K562 (cell line): ENCODE results near the gene RBMS1. TPM values are rescaled to one million over a fixed set of nuclear protein-coding genes. Genes with fewer than 3 reads are reported as not detected.
"Not testable (repeated sequence)": the region's sequence is repeated elsewhere in the genome, so short reads cannot be mapped to it uniquely, and the experiment has no call there.

Experiments
- ATAC-seq: fragments of 200-7000 bp; cut with Tn5 transposase; 3 replicates; pipeline ENCODE4 v1.9.1; 2020; ENCODE audit warnings: moderate library complexity
- BruUV-seq: library from RNA; stranded (reverse); fragments of 400-500 nt; replicated peaks from 2 replicates; lab custom pipeline; 2021; lab: Mats Ljungman, UMichigan
- CTCF ChIA-PET: fragments of 300-600 bp; formaldehyde crosslinking; extraction: SDS; loops from one replicate; lab custom pipeline; 2021; ENCODE audit warnings: low intra/inter-chr PET ratio; lab: Yijun Ruan, JAX
- POLR2A ChIA-PET: fragments of 300-600, 350-650 bp; sonication (Branson Sonifier 250); formaldehyde crosslinking; extraction: SDS; loops from one replicate; lab custom pipeline; 2021; ENCODE audit warnings: antibody characterized with exemption, inconsistent platforms; lab: Yijun Ruan, JAX
- DNase-seq, 4 experiments: peaks; one replicate each; pipeline versions ENCODE4 v3.0.0 to v3.0.0-alpha.2; 2011 to 2018; ENCODE audit warnings: low spot score in 3 of 4, mixed read lengths in 3 of 4; ENCODE audit errors: extremely low read depth in 1 of 4
- FAIRE-seq: peaks from 2 replicates; lab custom pipeline; 2011; peaks lifted over from hg19 to GRCh38; lab: Jason Lieb, UNC
- H2AFZ ChIP-seq: 2 replicates; pipeline ENCODE4 v1.6.0; 2011; ENCODE audit warnings: low read depth, low read length, control low read depth, inconsistent platforms
- H3K27ac ChIP-seq: fragments of 200-600 bp; 3 replicates; pipeline ENCODE4 v1.8.0; 2011; ENCODE audit warnings: low read depth, mild to moderate bottlenecking, control low read depth, inconsistent platforms, low read length, moderate library complexity, mixed read lengths; ENCODE audit errors: extremely low read depth
- H3K27me3 ChIP-seq, 2 experiments: fragments of 300-600 bp in 1 of 2; 2 replicates in 1 of 2; 3 replicates in 1 of 2; pipeline versions ENCODE4 v1.6.0 to v1.8.0; 2011; ENCODE audit warnings: inconsistent platforms in 2 of 2, low read length in 2 of 2, mild to moderate bottlenecking in 1 of 2, mixed read lengths in 1 of 2, moderate library complexity in 1 of 2; ENCODE audit not compliant: control insufficient read depth in 2 of 2, insufficient read depth in 2 of 2
- H3K36me3 ChIP-seq: fragments of 300-600 bp; 3 replicates; pipeline ENCODE4 v1.8.0; 2011; ENCODE audit warnings: mild to moderate bottlenecking, low read length, inconsistent platforms; ENCODE audit not compliant: control insufficient read depth, insufficient read depth
- H3K4me1 ChIP-seq, 2 experiments: fragments of 200-600 bp in 1 of 2; replicated peaks in 1 of 2; 2 replicates in 1 of 2; 3 replicates in 1 of 2; pipeline versions ENCODE4 v1.5.1 to v1.8.0; 2011; ENCODE audit warnings: inconsistent platforms in 2 of 2, low read length in 2 of 2, mild to moderate bottlenecking in 1 of 2, mixed read lengths in 1 of 2, moderate library complexity in 1 of 2; ENCODE audit not compliant: control insufficient read depth in 2 of 2, insufficient read depth in 2 of 2
- H3K4me2 ChIP-seq: 2 replicates; pipeline ENCODE4 v1.6.1; 2011; ENCODE audit warnings: low read length, control low read depth, inconsistent platforms, mixed read lengths; ENCODE audit not compliant: insufficient read depth
- H3K4me3 ChIP-seq: fragments of 200-600 bp; sonication (generic), shearing (Covaris generic); 2 replicates; pipeline ENCODE4 v1.5.1; 2016; ENCODE audit warnings: control low read depth, inconsistent platforms
- H3K79me2 ChIP-seq: fragments of 200-600 bp; 3 replicates; pipeline ENCODE4 v1.8.0; 2011; ENCODE audit warnings: low read length, inconsistent platforms; ENCODE audit not compliant: control insufficient read depth, insufficient read depth
- H3K9ac ChIP-seq, 2 experiments: 2 replicates each; pipeline versions ENCODE4 v1.6.0 to v1.6.1; 2011; ENCODE audit warnings: low read depth in 2 of 2, low read length in 2 of 2, control low read depth in 1 of 2, inconsistent platforms in 1 of 2, mild to moderate bottlenecking in 1 of 2, mixed read lengths in 1 of 2; ENCODE audit not compliant: insufficient read depth in 1 of 2
- H3K9me1 ChIP-seq: one replicate; pipeline ENCODE4 v1.6.0; 2011; ENCODE audit warnings: inconsistent platforms, mild to moderate bottlenecking, low read length, moderate library complexity; ENCODE audit not compliant: control insufficient read depth, insufficient read depth
- H3K9me3 ChIP-seq: replicated peaks from 2 replicates; pipeline ENCODE4 v1.5.1; 2011; ENCODE audit warnings: low read depth, low read length, inconsistent platforms; ENCODE audit not compliant: control insufficient read depth, insufficient read depth
- H4K20me1 ChIP-seq: replicated peaks from 2 replicates; pipeline ENCODE4 v1.6.1; 2011; ENCODE audit warnings: low read length, inconsistent platforms, mixed read lengths; ENCODE audit not compliant: control insufficient read depth, insufficient read depth
- CLOCK ChIP-seq: fragments of 250-450 bp; sonication (Bioruptor Pico); IDR thresholded peaks from 2 replicates; pipeline ENCODE4 v1.4.0; 2020; ENCODE audit warnings: mild to moderate bottlenecking, moderate library complexity, borderline replicate concordance
- DACH1 ChIP-seq: fragments of 450-650 bp; IDR thresholded peaks from 2 replicates; pipeline ENCODE4 v1.6.1; 2018; ENCODE audit not compliant: partially characterized antibody
- ETV5 ChIP-seq: sonication (generic); formaldehyde crosslinking; IDR thresholded peaks from 2 replicates; pipeline ENCODE4 v1.4.0; 2020; ENCODE audit warnings: low read depth, mild to moderate bottlenecking, missing genetic modification reagents
- GTF2F1 ChIP-seq: IDR thresholded peaks from 2 replicates; pipeline ENCODE4 v1.6.1; 2011; ENCODE audit warnings: low read depth, low read length, improper control_type of control experiment
- MYBL2 ChIP-seq, 2 experiments: fragments of 450-650 bp in 1 of 2; sonication (generic) in 1 of 2; formaldehyde crosslinking in 1 of 2; IDR thresholded peaks; 2 replicates each; pipeline versions ENCODE4 v1.6.1 to v1.8.1; 2017 to 2022; ENCODE audit warnings: borderline replicate concordance in 1 of 2, inconsistent platforms in 1 of 2, low read depth in 1 of 2, mild to moderate bottlenecking in 1 of 2, missing genetic modification reagents in 1 of 2, moderate library complexity in 1 of 2
- NFIC ChIP-seq: fragments of 450-650 bp; IDR thresholded peaks from 2 replicates; pipeline ENCODE4 v1.6.1; 2017; ENCODE audit warnings: mild to moderate bottlenecking, inconsistent platforms
- ZC3H11A ChIP-seq: IDR thresholded peaks from 2 replicates; pipeline ENCODE4 v1.6.1; 2012; ENCODE audit warnings: low read depth, low read length, improper control_type of control experiment
- ZNF263 ChIP-seq: sonication (generic); formaldehyde crosslinking; IDR thresholded peaks from 2 replicates; pipeline ENCODE4 v1.8.0; 2022; ENCODE audit warnings: mild to moderate bottlenecking, missing genetic modification reagents, borderline replicate concordance
- ZNF717 ChIP-seq: fragments of 250-450 bp; sonication (Bioruptor Pico); IDR thresholded peaks from 2 replicates; pipeline ENCODE4 v1.5.0; 2021
- ZNF76 ChIP-seq: fragments of 250-450 bp; sonication (Bioruptor Pico); IDR thresholded peaks from 2 replicates; pipeline ENCODE4 v1.4.0; 2020; ENCODE audit warnings: mild to moderate bottlenecking, moderate library complexity, borderline replicate concordance
- ZZZ3 ChIP-seq: fragments of 450-650 bp; IDR thresholded peaks from 2 replicates; pipeline ENCODE4 v1.6.1; 2016; ENCODE audit warnings: antibody characterized with exemption, mild to moderate bottlenecking, moderate library complexity
- WGBS: fragments of 100-300 bp; shearing (Covaris generic); methylation state at CpG from one replicate; pipeline ENCODE4 v1.1.6; 2016; ENCODE audit warnings: low coverage, mixed read lengths; ENCODE audit not compliant: insufficient coverage; ENCODE audit errors: missing lambda C conversion rate; 5-methylcytosine and 5-hydroxymethylcytosine counted together
- in situ Hi-C: fragments of 300-500 bp; cut with MboI; formaldehyde crosslinking; loops from 4 replicates; pipeline ENCODE4 v1.15.0; 2018; ENCODE audit warnings: inconsistent platforms, mixed read lengths
- intact Hi-C: fragments of 100-400 bp; cut with micrococcal nuclease; formaldehyde crosslinking; loops from 2 replicates; pipeline ENCODE4 v1.14.2; 2022
- polyA plus RNA-seq, 8 experiments: library from polyadenylated mRNA; depleted of rRNA in 4 of 8; stranded (reverse) in 5 of 8; unstranded in 3 of 8; fragments of >200 nt; fragmentation: Nextera tagmentation in 2 of 8; fragmentation: Illumina TruSeq in 1 of 8; extraction: Ambion mirVana in 2 of 8; extraction: Trizol in 1 of 8; gene quantifications; 2 replicates each; pipeline versions ENCODE4 v1.2.1 to v1.2.3, GENCODE V29; 2011 to 2014; ENCODE audit warnings: inconsistent platforms in 1 of 8, missing spikeins in 1 of 8
- total RNA-seq, 7 experiments: library from RNA; depleted of rRNA in 6 of 7; stranded (reverse); fragments of >200 nt in 6 of 7; fragmentation: Illumina TruSeq in 2 of 7; extraction: Trizol in 2 of 7; gene quantifications; 2 replicates each; pipeline versions ENCODE4 v1.2.1 to v1.2.3, GENCODE V29; 2011 to 2021; ENCODE audit warnings: low replicate concordance in 1 of 7

Gene RBMS1
- total and polyA plus RNA-seq, 9 of the 15 experiments (the other 6 are each of a cell fraction or from before 2014, with no cell fraction given): 0.04 to 0.31 (median 0.09) TPM; not detected in 6

- TF ChIP-seq MYBL2 (IDR thresholded peaks at IDR 0.05; ENCODE audit: low read depth) (no peak), MYBL2 (CRISPR knock-in tag; IDR thresholded peaks at IDR 0.05; ENCODE audit: borderline replicate concordance) (no peak), GTF2F1 (no peak), CLOCK (CRISPR knock-in tag) (no peak), ZZZ3 (no peak), ETV5 (CRISPR knock-in tag) (no peak), ZNF717 (CRISPR knock-in tag) (no peak)
These were observed 124.3 kb downstream of the RBMS1 start (continued) for GRCh38 chr2:160368988-160369930.

- no peaks in the 10 kb centered on the region for H3K36me3 ChIP-seq
- in situ Hi-C loops: no loop called here
- FAIRE-seq (no peak), DNase-seq (no peak), ATAC-seq (no peak)
- H3K79me2 ChIP-seq: no peaks in the 10 kb centered on the region
- H3K9ac ChIP-seq: no peak overlapping the region
- ChIA-PET POLR2A (no interaction called here), CTCF (no interaction called here)
- H4K20me1 ChIP-seq: no peaks in the 10 kb centered on the region
- H3K4me2 ChIP-seq: no peak overlapping the region
- H3K4me3 ChIP-seq: no peak overlapping the region
- WGBS: 3% methylated on average over 7 of the region's 7 CpGs
- no peaks in the 10 kb centered on the region for H3K9me1 ChIP-seq
- no peak overlapping the region for H2AFZ ChIP-seq
- H3K27ac ChIP-seq: no peak overlapping the region
- no peaks in the 10 kb centered on the region for H3K27me3 ChIP-seq
- intact Hi-C loops: no loop called here
- no peak for TF ChIP-seq ZC3H11A
- TF ChIP-seq ZNF76 (CRISPR knock-in tag): no peak
- no peak for TF ChIP-seq DACH1
- no peak for TF ChIP-seq ZNF263 (CRISPR knock-in tag)
- no peak for TF ChIP-seq NFIC
- no peaks in the 10 kb centered on the region for H3K9me3 ChIP-seq
- H3K4me1 ChIP-seq: no peaks in the 10 kb centered on the region
- BruUV-seq: no TSS peak
These were observed 125.7 kb downstream of the RBMS1 start for GRCh38 chr2:160367887-160368286.

GRCh38 chr2:160367139-160367538 lies 126.5 kb downstream of the RBMS1 start:
- H3K9me3 ChIP-seq, FAIRE-seq, H3K9ac ChIP-seq, H2AFZ ChIP-seq, H3K4me1 ChIP-seq, H3K4me2 ChIP-seq, H3K36me3 ChIP-seq, BruUV-seq, H3K27me3 ChIP-seq, DNase-seq, intact Hi-C loops, H3K79me2 ChIP-seq, POLR2A ChIA-PET, CTCF ChIA-PET, H4K20me1 ChIP-seq, H3K9me1 ChIP-seq, H3K4me3 ChIP-seq, in situ Hi-C loops, ATAC-seq, H3K27ac ChIP-seq: not testable (repeated sequence)
- WGBS: 0% methylated on average over 4 of the region's 4 CpGs
